Endothelial cell of umbilical vein (primary cell): ENCODE measurements around the gene DPM2. TPM values are rescaled to one million over a fixed set of nuclear protein-coding genes. Genes with fewer than 3 reads are reported as not detected.

ENCODE experiments used
- BruUV-seq: library from RNA; stranded (reverse); fragments of 400-500 nt; replicated peaks from 2 replicates; lab custom pipeline; 2021; lab: Mats Ljungman, UMichigan
- CTCF ChIA-PET: fragments of 300-600, 350-600 bp; sonication (Branson Sonifier 250); formaldehyde crosslinking; loops from one replicate; lab custom pipeline; 2021; ENCODE audit warnings: antibody characterized with exemption, inconsistent platforms; lab: Charles Lee
- POLR2A ChIA-PET: fragments of 300-600, 350-600 bp; sonication (Branson Sonifier 250); formaldehyde crosslinking; loops from one replicate; lab custom pipeline; 2021; ENCODE audit warnings: antibody characterized with exemption, inconsistent platforms; lab: Charles Lee
- DNase-seq: peaks from one replicate; pipeline ENCODE4 v3.0.0-alpha.2; 2011; ENCODE audit warnings: low read depth, low spot score
- FAIRE-seq: peaks from 2 replicates; lab custom pipeline; 2011; peaks lifted over from hg19 to GRCh38; lab: Jason Lieb, UNC
- H2AFZ ChIP-seq: 2 replicates; pipeline ENCODE4 v1.6.0; 2012; ENCODE audit warnings: low read depth, low read length, control low read depth, inconsistent platforms
- H3K27ac ChIP-seq: 2 replicates; pipeline ENCODE4 v1.5.1; 2011; ENCODE audit warnings: low read depth, mild to moderate bottlenecking, control low read depth, low read length, moderate library complexity; ENCODE audit not compliant: insufficient read depth
- H3K27me3 ChIP-seq, 2 experiments: 2 replicates each; pipeline versions ENCODE4 v1.6.0 to v1.6.1; 2011; ENCODE audit warnings: low read length in 2 of 2, mixed read lengths in 1 of 2; ENCODE audit not compliant: control insufficient read depth in 2 of 2, insufficient read depth in 2 of 2
- H3K36me3 ChIP-seq, 2 experiments: 2 replicates in 1 of 2; 3 replicates in 1 of 2; pipeline ENCODE4 v1.5.1; 2011; ENCODE audit warnings: low read length in 2 of 2, mild to moderate bottlenecking in 1 of 2, moderate library complexity in 1 of 2; ENCODE audit not compliant: control insufficient read depth in 2 of 2, insufficient read depth in 2 of 2; ENCODE audit errors: extremely low read depth in 1 of 2
- H3K4me1 ChIP-seq: 3 replicates; pipeline ENCODE4 v1.5.1; 2011; ENCODE audit warnings: mild to moderate bottlenecking, low read length; ENCODE audit not compliant: control insufficient read depth, insufficient read depth; ENCODE audit errors: extremely low read depth
- H3K4me2 ChIP-seq: 2 replicates; pipeline ENCODE4 v1.6.1; 2011; ENCODE audit warnings: low read length, control low read depth, mixed read lengths; ENCODE audit not compliant: insufficient read depth
- H3K4me3 ChIP-seq, 3 experiments: fragments of 200-600 bp in 1 of 3; sonication (generic), shearing (Covaris generic) in 1 of 3; replicated peaks in 1 of 3; 2 replicates each; pipeline ENCODE4 v1.5.1; 2011 to 2016; ENCODE audit warnings: control low read depth in 3 of 3, low read length in 3 of 3, mild to moderate bottlenecking in 2 of 3, inconsistent platforms in 1 of 3, low read depth in 1 of 3, moderate library complexity in 1 of 3; ENCODE audit not compliant: insufficient read depth in 1 of 3
- H3K79me2 ChIP-seq: 2 replicates; pipeline ENCODE4 v1.6.0; 2012; ENCODE audit warnings: low read length, inconsistent platforms; ENCODE audit not compliant: control insufficient read depth, insufficient read depth
- H3K9ac ChIP-seq: replicated peaks from 2 replicates; pipeline ENCODE3; 2011; ENCODE audit warnings: low read length, control low read depth; ENCODE audit not compliant: insufficient read depth; ENCODE audit errors: extremely low read depth
- H3K9me1 ChIP-seq: replicated peaks from 3 replicates; pipeline ENCODE4 v1.6.0; 2011; ENCODE audit warnings: mild to moderate bottlenecking, low read length; ENCODE audit not compliant: control insufficient read depth, insufficient read depth; ENCODE audit errors: extremely low read depth
- H3K9me3 ChIP-seq: replicated peaks from 2 replicates; pipeline ENCODE4 v1.5.1; 2012; ENCODE audit warnings: low read length, inconsistent platforms; ENCODE audit not compliant: control insufficient read depth, insufficient read depth
- H4K20me1 ChIP-seq: replicated peaks from 2 replicates; pipeline ENCODE3; 2011; ENCODE audit warnings: mild to moderate bottlenecking, low read length; ENCODE audit not compliant: control insufficient read depth, insufficient read depth; ENCODE audit errors: extremely low read depth
- CTCF ChIP-seq, 2 donors: IDR thresholded peaks; 1 replicate in 1 of 2; 2 replicates in 1 of 2; pipeline ENCODE4 v1.5.1; 2011; ENCODE audit warnings: low read length in 2 of 2, mild to moderate bottlenecking in 2 of 2, moderate library complexity in 2 of 2, control low read depth in 1 of 2, inconsistent platforms in 1 of 2, low read depth in 1 of 2; ENCODE audit not compliant: insufficient read depth in 1 of 2; ENCODE audit errors: extremely low read depth in 1 of 2
- EZH2 ChIP-seq: IDR thresholded peaks from 2 replicates; pipeline ENCODE4 v1.6.1; 2012; ENCODE audit warnings: borderline replicate concordance, low read depth, mild to moderate bottlenecking, moderate library complexity, low read length, inconsistent platforms; ENCODE audit not compliant: severe bottlenecking
- FOS ChIP-seq: IDR thresholded peaks from 2 replicates; pipeline ENCODE4 v1.6.1; 2011; ENCODE audit warnings: mild to moderate bottlenecking, low read length, moderate library complexity, borderline replicate concordance; ENCODE audit not compliant: insufficient read depth
- GATA2 ChIP-seq: IDR thresholded peaks from 2 replicates; pipeline ENCODE4 v1.7.0; 2011; ENCODE audit warnings: low read depth, mild to moderate bottlenecking, moderate library complexity, mixed read lengths, low read length; ENCODE audit not compliant: insufficient read length, insufficient read depth
- JUN ChIP-seq: IDR thresholded peaks from 2 replicates; pipeline ENCODE4 v1.6.1; 2011; ENCODE audit warnings: borderline replicate concordance, low read depth; ENCODE audit not compliant: insufficient read length, insufficient read depth
- MAX ChIP-seq: IDR thresholded peaks from 2 replicates; pipeline ENCODE4 v1.6.1; 2011; ENCODE audit not compliant: insufficient read depth, insufficient read length
- MYC ChIP-seq: IDR thresholded peaks from one replicate; pipeline ENCODE4 v1.6.1; 2011; ENCODE audit warnings: mild to moderate bottlenecking, low read depth, low read length
- POLR2A ChIP-seq: IDR thresholded peaks from 2 replicates; pipeline ENCODE4 v1.6.1; 2012; ENCODE audit warnings: low read depth, mild to moderate bottlenecking, control low read depth, low read length
- POLR2AphosphoS5 ChIP-seq: IDR thresholded peaks from 2 replicates; pipeline ENCODE4 v1.6.1; 2012; ENCODE audit warnings: low read depth, mild to moderate bottlenecking, control low read depth, low read length, moderate library complexity; ENCODE audit not compliant: insufficient read depth
- dilution Hi-C: fragments of 300-500 bp; cut with MboI; formaldehyde crosslinking; loops from one replicate; pipeline ENCODE4 v1.15.0; 2019; ENCODE audit warnings: low sequenced_read_pairs; ENCODE audit not compliant: extremely low pct_ligation_motif_present
- intact Hi-C: fragments of 100-400 bp; cut with micrococcal nuclease; formaldehyde crosslinking; loops from one replicate; pipeline ENCODE4 v1.10.0; 2022
- polyA plus RNA-seq, 4 experiments: library from polyadenylated mRNA; depleted of rRNA in 3 of 4; stranded (reverse) in 3 of 4; unstranded in 1 of 4; fragments of >200 nt; gene quantifications; 2 replicates each; pipeline versions ENCODE4 v1.2.1 to v1.2.3, GENCODE V29; 2011 to 2012; ENCODE audit warnings: missing spikeins in 1 of 4
- total RNA-seq: library from RNA; stranded (reverse); gene quantifications from 2 replicates; pipeline ENCODE4 v1.2.3, GENCODE V29; 2021

The DPM2 gene
- total and polyA plus RNA-seq, 2 donors (not counting 3 experiments of a cell fraction or from before 2014, with no cell fraction given) = 47.9 to 63.9 TPM

- H3K9ac ChIP-seq = no peak overlapping the region
- dilution Hi-C loops (no loop called here), intact Hi-C loops (no loop called here)
- H4K20me1 ChIP-seq = no peaks in the 10 kb centered on the region
- ChIA-PET CTCF (interaction anchor here (1.4 kb wide), 1 partner anchor 24 kb away, joined by 4 read pairs; no protein-coding TSS in a partner anchor), POLR2A (no interaction called here)
- H3K36me3 ChIP-seq = peaks cover 9 to 37% of the 10 kb centered on the region in 2 experiments
- BruUV-seq = no TSS peak
- H3K4me2 ChIP-seq = no peak overlapping the region
- no peak overlapping the region for H2AFZ ChIP-seq
- H3K4me3 ChIP-seq = no peak overlapping the region
- FAIRE-seq = no peak
- H3K4me1 ChIP-seq = peaks cover 11% of the 10 kb centered on the region
- H3K9me3 ChIP-seq = no peaks in the 10 kb centered on the region
- peaks cover 11% of the 10 kb centered on the region for H3K79me2 ChIP-seq
- no peaks in the 10 kb centered on the region for H3K9me1 ChIP-seq
- TF ChIP-seq JUN (no peak), CTCF (IDR thresholded peaks at IDR 0.05; ENCODE audit: extremely low read depth in 1 of 2, insufficient read depth in 1 of 2, low read depth in 1 of 2, low read length in 2 of 2) (no peak), POLR2A (no peak), GATA2 (no peak)
- no peaks in the 10 kb centered on the region for H3K27me3 ChIP-seq
- no peak for DNase-seq
- no peak overlapping the region for H3K27ac ChIP-seq
Measured at GRCh38 chr9:127895811-127896210, 41.8 kb downstream of the DPM2 start.

- no peaks in the 10 kb centered on the region for H4K20me1 ChIP-seq
- dilution Hi-C loops = no loop called here
- no peaks in the 10 kb centered on the region for H3K9me3 ChIP-seq
- no peak overlapping the region for H2AFZ ChIP-seq
- ChIA-PET POLR2A (no interaction called here), CTCF (interaction anchor here (1.0 kb wide), 1 partner anchor 11 kb away, joined by 3 read pairs; no protein-coding TSS in a partner anchor)
- no peak overlapping the region for H3K27ac ChIP-seq
- no peaks in the 10 kb centered on the region for H3K9me1 ChIP-seq
- DNase-seq (no peak), FAIRE-seq (no peak)
- H3K9ac ChIP-seq = no peak overlapping the region
- TF ChIP-seq JUN (no peak), FOS (no peak), GATA2 (no peak), MAX (no peak), POLR2AphosphoS5 (no peak), POLR2A (no peak), EZH2 (no peak), CTCF (IDR thresholded peaks at IDR 0.05; ENCODE audit: extremely low read depth in 1 of 2, insufficient read depth in 1 of 2, low read depth in 1 of 2, low read length in 2 of 2) (no peak), MYC (no peak)
- H3K4me2 ChIP-seq = no peak overlapping the region
- H3K4me3 ChIP-seq = no peak overlapping the region
- intact Hi-C loops = no loop called here
- H3K27me3 ChIP-seq = no peaks in the 10 kb centered on the region
- H3K79me2 ChIP-seq = peaks cover 7% of the 10 kb centered on the region
- peaks cover 6% of the 10 kb centered on the region for H3K4me1 ChIP-seq
- H3K36me3 ChIP-seq = peaks cover 9 to 45% of the 10 kb centered on the region in 2 experiments
- BruUV-seq = no TSS peak
Measured at GRCh38 chr9:127893392-127893791, 44.3 kb downstream of the DPM2 start.
